HCT116 (cell line): Measurements from ENCODE around the gene KDM2B.

Experiments
- EZH2 ChIP-seq: fragments of 200-600 bp; sonication (generic); IDR thresholded peaks from 2 replicates; pipeline ENCODE4 v1.6.1; 2017; ENCODE audit warnings: antibody characterized with exemption, mixed run types
- POLR2A ChIP-seq: IDR thresholded peaks from 2 replicates; pipeline ENCODE4 v1.7.0; 2011; ENCODE audit warnings: borderline replicate concordance; ENCODE audit not compliant: insufficient read depth, insufficient read length; ENCODE audit errors: extremely low read depth
- RAD21 ChIP-seq: IDR thresholded peaks from 2 replicates; pipeline ENCODE4 v1.6.1; 2012; ENCODE audit warnings: low read depth, mild to moderate bottlenecking
- ZFX ChIP-seq: fragments of 450-650 bp; IDR thresholded peaks from 2 replicates; pipeline ENCODE4 v1.6.1; 2017
- TF ChIP-seq, protein P1 (sequence below), 3 experiments: fragments of 200-600 bp in 1 of 3; sonication (generic) in 1 of 3; IDR thresholded peaks in 2 of 3; conservative IDR thresholded peaks in 1 of 3; 2 replicates each; pipeline ENCODE4 v1.5.1; 2012 to 2017; ENCODE audit warnings: low read depth in 2 of 3, low read length in 2 of 3, antibody characterized with exemption in 1 of 3, borderline replicate concordance in 1 of 3, control low read depth in 1 of 3, mild to moderate bottlenecking in 1 of 3, mixed read lengths in 1 of 3, mixed run types in 1 of 3, moderate library complexity in 1 of 3; ENCODE audit not compliant: insufficient read depth in 1 of 3
- TF ChIP-seq, protein P2 (sequence below): IDR thresholded peaks from 2 replicates; pipeline ENCODE4 v1.6.1; 2012; ENCODE audit warnings: low read depth
- TF ChIP-seq, protein P3 (sequence below): IDR thresholded peaks from 2 replicates; pipeline ENCODE4 v1.6.1; 2011; ENCODE audit warnings: mild to moderate bottlenecking, low read length, moderate library complexity; ENCODE audit not compliant: insufficient replicate concordance; ENCODE audit errors: extremely low read depth

DNA sequence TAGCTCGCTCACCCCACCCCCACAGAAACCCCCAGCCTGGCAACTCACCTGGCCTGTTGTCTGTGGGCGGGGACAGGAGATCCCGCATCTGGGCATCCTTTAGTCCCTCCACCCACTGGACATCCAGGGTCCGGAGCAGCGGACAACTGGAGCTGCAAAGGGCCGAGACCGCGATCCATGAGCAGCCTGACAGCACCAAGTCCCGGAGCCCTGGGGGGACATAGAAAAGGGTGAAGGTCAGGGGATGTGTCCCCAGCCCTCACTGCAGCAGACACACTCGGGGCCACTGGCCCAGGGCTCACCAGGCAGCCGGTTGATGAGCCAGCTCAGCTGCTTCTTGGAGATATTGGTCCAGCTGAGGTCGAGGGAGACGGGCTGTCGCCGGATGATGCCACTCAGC, 140.1 kb downstream of the KDM2B start:
- TF ChIP-seq EZH2 (no peak), POLR2A (no peak), ZFX (no peak), RAD21 (no peak)
- TF ChIP-seq, protein P1, sequence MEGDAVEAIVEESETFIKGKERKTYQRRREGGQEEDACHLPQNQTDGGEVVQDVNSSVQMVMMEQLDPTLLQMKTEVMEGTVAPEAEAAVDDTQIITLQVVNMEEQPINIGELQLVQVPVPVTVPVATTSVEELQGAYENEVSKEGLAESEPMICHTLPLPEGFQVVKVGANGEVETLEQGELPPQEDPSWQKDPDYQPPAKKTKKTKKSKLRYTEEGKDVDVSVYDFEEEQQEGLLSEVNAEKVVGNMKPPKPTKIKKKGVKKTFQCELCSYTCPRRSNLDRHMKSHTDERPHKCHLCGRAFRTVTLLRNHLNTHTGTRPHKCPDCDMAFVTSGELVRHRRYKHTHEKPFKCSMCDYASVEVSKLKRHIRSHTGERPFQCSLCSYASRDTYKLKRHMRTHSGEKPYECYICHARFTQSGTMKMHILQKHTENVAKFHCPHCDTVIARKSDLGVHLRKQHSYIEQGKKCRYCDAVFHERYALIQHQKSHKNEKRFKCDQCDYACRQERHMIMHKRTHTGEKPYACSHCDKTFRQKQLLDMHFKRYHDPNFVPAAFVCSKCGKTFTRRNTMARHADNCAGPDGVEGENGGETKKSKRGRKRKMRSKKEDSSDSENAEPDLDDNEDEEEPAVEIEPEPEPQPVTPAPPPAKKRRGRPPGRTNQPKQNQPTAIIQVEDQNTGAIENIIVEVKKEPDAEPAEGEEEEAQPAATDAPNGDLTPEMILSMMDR (IDR thresholded peaks at IDR 0.05 in 2 of 3, conservative IDR thresholded peaks at IDR 0.05 in 1 of 3; ENCODE audit: borderline replicate concordance in 1 of 3, insufficient read depth in 1 of 3, low read depth in 2 of 3, low read length in 2 of 3), result no peak
- TF ChIP-seq, protein P2, sequence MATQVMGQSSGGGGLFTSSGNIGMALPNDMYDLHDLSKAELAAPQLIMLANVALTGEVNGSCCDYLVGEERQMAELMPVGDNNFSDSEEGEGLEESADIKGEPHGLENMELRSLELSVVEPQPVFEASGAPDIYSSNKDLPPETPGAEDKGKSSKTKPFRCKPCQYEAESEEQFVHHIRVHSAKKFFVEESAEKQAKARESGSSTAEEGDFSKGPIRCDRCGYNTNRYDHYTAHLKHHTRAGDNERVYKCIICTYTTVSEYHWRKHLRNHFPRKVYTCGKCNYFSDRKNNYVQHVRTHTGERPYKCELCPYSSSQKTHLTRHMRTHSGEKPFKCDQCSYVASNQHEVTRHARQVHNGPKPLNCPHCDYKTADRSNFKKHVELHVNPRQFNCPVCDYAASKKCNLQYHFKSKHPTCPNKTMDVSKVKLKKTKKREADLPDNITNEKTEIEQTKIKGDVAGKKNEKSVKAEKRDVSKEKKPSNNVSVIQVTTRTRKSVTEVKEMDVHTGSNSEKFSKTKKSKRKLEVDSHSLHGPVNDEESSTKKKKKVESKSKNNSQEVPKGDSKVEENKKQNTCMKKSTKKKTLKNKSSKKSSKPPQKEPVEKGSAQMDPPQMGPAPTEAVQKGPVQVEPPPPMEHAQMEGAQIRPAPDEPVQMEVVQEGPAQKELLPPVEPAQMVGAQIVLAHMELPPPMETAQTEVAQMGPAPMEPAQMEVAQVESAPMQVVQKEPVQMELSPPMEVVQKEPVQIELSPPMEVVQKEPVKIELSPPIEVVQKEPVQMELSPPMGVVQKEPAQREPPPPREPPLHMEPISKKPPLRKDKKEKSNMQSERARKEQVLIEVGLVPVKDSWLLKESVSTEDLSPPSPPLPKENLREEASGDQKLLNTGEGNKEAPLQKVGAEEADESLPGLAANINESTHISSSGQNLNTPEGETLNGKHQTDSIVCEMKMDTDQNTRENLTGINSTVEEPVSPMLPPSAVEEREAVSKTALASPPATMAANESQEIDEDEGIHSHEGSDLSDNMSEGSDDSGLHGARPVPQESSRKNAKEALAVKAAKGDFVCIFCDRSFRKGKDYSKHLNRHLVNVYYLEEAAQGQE, result no peak
- TF ChIP-seq, protein P3, sequence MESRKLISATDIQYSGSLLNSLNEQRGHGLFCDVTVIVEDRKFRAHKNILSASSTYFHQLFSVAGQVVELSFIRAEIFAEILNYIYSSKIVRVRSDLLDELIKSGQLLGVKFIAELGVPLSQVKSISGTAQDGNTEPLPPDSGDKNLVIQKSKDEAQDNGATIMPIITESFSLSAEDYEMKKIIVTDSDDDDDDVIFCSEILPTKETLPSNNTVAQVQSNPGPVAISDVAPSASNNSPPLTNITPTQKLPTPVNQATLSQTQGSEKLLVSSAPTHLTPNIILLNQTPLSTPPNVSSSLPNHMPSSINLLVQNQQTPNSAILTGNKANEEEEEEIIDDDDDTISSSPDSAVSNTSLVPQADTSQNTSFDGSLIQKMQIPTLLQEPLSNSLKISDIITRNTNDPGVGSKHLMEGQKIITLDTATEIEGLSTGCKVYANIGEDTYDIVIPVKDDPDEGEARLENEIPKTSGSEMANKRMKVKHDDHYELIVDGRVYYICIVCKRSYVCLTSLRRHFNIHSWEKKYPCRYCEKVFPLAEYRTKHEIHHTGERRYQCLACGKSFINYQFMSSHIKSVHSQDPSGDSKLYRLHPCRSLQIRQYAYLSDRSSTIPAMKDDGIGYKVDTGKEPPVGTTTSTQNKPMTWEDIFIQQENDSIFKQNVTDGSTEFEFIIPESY, result no peak
